MV-4-11 (cell line): ENCODE measurements around the gene WDR91.
"Not testable (repeated sequence)": the region's sequence is repeated elsewhere in the genome, so short reads cannot be mapped to it uniquely, and the experiment has no call there.

Source experiments
- DNase-seq: peaks from one replicate; lab custom pipeline; 2025; lab: John Stamatoyannopoulos, UW

Gene WDR91

GRCh38 chr7:135211179-135211945 lies at the start of gene WDR91:
WDR91 (minus strand) TSS chr7:135211526; CDS start chr7:135211502, 24 bp downstream.
- DNase-seq = peak; percentile 86

- DNase-seq = no peak
These were observed 49.1 kb upstream of the WDR91 start for GRCh38 chr7:135260470-135260869.

GRCh38 chr7:135259702-135260101 lies 48.4 kb upstream of the WDR91 start:
- DNase-seq = no peak

- no peak for DNase-seq
These were observed 47.3 kb upstream of the WDR91 start for GRCh38 chr7:135258585-135258984.

GRCh38 chr7:135257790-135258189 lies 46.5 kb upstream of the WDR91 start:
- no peak for DNase-seq

GRCh38 chr7:135253851-135254771 lies 42.8 kb upstream of the WDR91 start:
- DNase-seq = peak; percentile 92

GRCh38 chr7:135251496-135252391 lies 40.4 kb upstream of the WDR91 start:
- DNase-seq = peak; percentile 10

- no peak for DNase-seq
These were observed 37.2 kb upstream of the WDR91 start for GRCh38 chr7:135248546-135248945.

GRCh38 chr7:135247746-135248471 lies 36.6 kb upstream of the WDR91 start:
- no peak for DNase-seq

GRCh38 chr7:135246191-135246825 lies 35.0 kb upstream of the WDR91 start:
- no peak for DNase-seq

- DNase-seq = no peak
These were observed 34.2 kb upstream of the WDR91 start for GRCh38 chr7:135245226-135246190.

- DNase-seq = no peak
These were observed 30.9 kb upstream of the WDR91 start for GRCh38 chr7:135242096-135242684.

- no peak for DNase-seq
These were observed 29.1 kb upstream of the WDR91 start for GRCh38 chr7:135240441-135240840.

- no peak for DNase-seq
These were observed 27.9 kb upstream of the WDR91 start for GRCh38 chr7:135239263-135239662.

- peak; percentile 27 for DNase-seq
These were observed 26.9 kb upstream of the WDR91 start for GRCh38 chr7:135238112-135238744.

- peak; percentile 78 for DNase-seq
These were observed 25.4 kb upstream of the WDR91 start for GRCh38 chr7:135236727-135237126.

GRCh38 chr7:135235841-135236240 lies 24.5 kb upstream of the WDR91 start:
- no peak for DNase-seq

- DNase-seq = no peak
These were observed 23.4 kb upstream of the WDR91 start for GRCh38 chr7:135234727-135235126.

- DNase-seq = not testable (repeated sequence)
These were observed 22.8 kb upstream of the WDR91 start for GRCh38 chr7:135234095-135234494.
